22Rv1 (cell line): ENCODE data around the gene XPO5.
"Not testable (repeated sequence)": the region's sequence is repeated elsewhere in the genome, so short reads cannot be mapped to it uniquely, and the experiment has no call there.

Experiments
- H3K27ac ChIP-seq: fragments of 450-650 bp; 2 replicates; pipeline ENCODE4 v1.5.1; 2017
- CTCF ChIP-seq: fragments of 450-650 bp; IDR thresholded peaks from 2 replicates; pipeline ENCODE4 v1.5.1; 2017; ENCODE audit warnings: mild to moderate bottlenecking
- ZFX ChIP-seq: fragments of 450-650 bp; IDR thresholded peaks from 2 replicates; pipeline ENCODE4 v1.6.1; 2017; ENCODE audit warnings: antibody characterized with exemption, borderline replicate concordance

Gene XPO5

GRCh38 chr6:43502666-43503065, 73.2 kb downstream of the XPO5 start:
- TF ChIP-seq ZFX (no peak), CTCF (no peak)

GRCh38 chr6:43500921-43501320, 74.9 kb downstream of the XPO5 start:
- TF ChIP-seq CTCF = no peak
- no peak for TF ChIP-seq ZFX
- H3K27ac ChIP-seq = no peak overlapping the region

More at GRCh38 chr6:43502666-43503065, 73.2 kb downstream of the XPO5 start:
- no peak overlapping the region for H3K27ac ChIP-seq

GRCh38 chr6:43499028-43499815, 76.6 kb downstream of the XPO5 start:
- TF ChIP-seq ZFX = no peak
- no peak for TF ChIP-seq CTCF
- no peak overlapping the region for H3K27ac ChIP-seq

GRCh38 chr6:43498291-43498690, 77.5 kb downstream of the XPO5 start:
- not testable (repeated sequence) for H3K27ac ChIP-seq

GRCh38 chr6:43497689-43498088, 78.1 kb downstream of the XPO5 start:
- H3K27ac ChIP-seq = no peak overlapping the region
- TF ChIP-seq CTCF (no peak), ZFX (no peak)

- TF ChIP-seq ZFX = no peak
- no peak for TF ChIP-seq CTCF
- H3K27ac ChIP-seq = no peak overlapping the region
Observed at GRCh38 chr6:43497129-43497396, 78.8 kb downstream of the XPO5 start.

- H3K27ac ChIP-seq = no peak overlapping the region
- TF ChIP-seq CTCF (peak; percentile 43), ZFX (no peak)
Observed at GRCh38 chr6:43496370-43497128, 79.3 kb downstream of the XPO5 start.
